HG02840 (cell line): ENCODE results near the gene SNX27.

Source experiments
- ATAC-seq: cut with Tn5 transposase; IDR thresholded peaks from one replicate; pipeline ENCODE4 v1.9.1; 2021; ENCODE audit warnings: mild to moderate bottlenecking, moderate library complexity, moderate number of reproducible peaks; ENCODE audit not compliant: unreplicated experiment, low FRiP score

The SNX27 gene

DNA sequence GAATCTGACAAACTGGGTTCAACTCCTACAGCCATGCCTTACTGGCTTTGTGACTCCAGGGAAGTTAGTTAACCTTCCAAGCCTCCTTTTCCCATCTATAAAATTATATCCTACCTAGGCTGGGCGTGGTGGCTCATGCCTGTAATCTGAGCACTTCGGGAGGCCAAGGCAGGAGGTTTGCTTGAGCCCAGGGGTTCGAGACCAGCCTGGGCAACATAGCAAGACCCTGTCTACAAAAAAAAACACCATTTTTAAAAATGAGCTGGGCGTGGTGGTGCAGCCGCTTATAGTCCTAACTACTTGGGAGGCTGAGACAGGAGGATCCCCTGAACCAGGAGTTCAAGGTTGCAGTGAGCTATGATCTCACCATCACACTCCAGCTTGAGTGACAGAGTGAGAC is 89.7 kb downstream of the SNX27 start:
- ATAC-seq: no peak

DNA sequence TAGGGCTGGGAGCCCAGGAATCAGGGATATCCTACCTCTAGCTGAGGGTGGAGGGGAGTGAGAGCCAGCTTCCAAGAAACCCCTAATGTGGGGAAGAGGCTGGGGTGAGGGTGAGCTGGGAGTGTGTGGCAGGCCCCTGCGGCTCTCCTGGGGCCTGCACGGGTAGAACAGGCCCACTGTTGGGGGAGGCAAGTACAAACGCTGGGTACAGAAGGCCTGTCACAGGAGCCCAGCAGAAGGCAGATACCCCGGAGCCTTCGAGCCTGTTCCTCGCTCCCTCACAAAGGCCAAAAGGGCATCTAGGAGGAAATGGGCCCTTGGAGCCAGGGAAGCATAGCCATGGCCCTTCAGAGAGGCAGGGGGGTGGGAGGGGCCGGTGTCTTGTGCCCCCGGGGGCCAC is 91.1 kb downstream of the SNX27 start:
- no peak for ATAC-seq

DNA sequence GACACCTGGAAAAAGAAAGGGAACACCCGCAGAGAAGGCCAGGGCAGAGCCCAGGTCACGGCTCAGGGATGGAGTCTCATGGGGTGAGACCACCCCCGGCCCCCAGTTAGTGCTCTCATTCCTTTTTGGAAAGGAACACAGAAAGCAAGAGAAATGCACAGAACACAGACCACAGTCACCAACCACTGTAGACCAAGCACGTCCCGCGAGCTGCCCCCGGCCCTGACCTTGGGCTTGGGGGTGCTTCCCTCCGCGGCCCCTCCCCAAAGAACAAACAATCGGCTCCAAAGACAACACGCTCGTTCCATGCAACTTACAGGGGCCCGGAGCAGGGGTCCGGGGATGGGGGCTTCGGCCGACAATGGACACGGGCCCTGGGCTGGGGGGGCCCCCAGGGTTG is 92.0 kb downstream of the SNX27 start:
- no peak for ATAC-seq

DNA sequence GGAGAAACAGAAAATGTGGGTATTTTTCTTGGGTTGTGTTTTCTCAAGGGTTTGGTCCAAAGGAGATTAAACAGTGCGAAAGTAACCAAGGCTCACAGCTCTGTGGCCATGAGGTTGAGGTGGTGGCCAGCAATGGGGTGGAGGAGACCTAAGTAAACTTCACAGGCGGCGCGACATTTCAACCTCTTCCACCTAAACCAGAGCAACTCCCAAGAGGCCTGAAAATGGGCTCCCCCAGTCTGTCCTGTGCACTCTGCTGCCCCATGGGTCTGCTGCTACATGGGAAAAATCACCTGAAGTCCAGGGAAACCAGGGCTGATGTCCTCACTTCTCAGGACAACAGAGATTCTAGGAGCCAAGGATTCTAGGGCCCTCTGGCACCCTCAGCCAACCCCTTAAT is 92.4 kb downstream of the SNX27 start:
- ATAC-seq: no peak

DNA sequence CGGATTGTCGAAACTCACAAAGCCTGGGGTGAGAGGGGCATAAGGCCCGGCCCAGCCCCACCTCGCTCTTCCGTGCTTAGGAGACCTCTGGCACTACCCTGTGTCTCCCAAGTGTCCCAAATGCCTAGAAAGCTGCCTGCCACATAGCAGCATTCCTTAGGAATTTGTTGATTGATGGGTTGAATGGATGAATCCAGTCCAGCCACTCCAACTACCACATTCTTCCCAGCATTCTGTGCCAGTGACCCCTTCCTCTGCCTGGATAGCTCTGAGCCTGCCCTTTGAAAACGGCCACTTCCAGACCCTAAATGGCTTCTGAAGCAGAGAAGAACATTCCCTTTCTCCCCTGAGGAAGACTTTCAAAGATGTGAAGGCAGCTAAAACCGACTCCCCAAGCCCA is 93.3 kb downstream of the SNX27 start:
- no peak for ATAC-seq

DNA sequence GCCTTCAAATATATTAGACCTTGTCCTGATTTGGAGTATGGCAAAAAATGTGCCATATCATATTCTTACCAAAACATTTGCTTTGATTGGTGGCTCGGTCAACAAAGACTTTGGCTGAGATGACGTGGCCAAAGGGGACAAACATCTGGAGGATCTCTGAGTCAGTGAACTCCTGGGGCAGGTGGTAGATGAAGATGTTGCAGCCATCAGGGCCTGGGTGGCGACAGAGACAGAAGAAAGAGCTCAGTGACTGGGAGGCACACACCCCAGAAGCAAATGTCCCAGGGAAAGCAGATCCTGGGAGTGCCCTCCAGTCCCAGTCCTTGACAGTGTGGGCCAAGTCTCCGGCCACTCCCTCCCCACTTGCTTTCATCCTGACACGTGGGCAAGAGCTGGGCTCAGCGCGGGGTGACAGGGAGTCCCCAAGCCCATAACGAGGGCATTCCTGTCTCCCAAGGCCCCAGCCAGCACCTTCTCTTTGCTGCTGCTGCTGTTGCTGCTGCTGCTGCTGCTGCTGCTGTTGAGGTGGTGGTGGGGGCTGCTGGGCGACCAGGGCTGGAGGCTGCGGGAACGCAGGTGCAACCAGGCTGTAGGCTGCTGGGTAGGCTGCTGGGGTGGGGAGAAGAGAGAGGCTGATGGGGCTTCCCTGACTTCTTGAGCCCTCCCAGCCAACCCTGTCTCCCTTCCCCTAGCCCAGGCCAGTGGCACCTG is 94.1 kb downstream of the SNX27 start:
- ATAC-seq: no peak

DNA sequence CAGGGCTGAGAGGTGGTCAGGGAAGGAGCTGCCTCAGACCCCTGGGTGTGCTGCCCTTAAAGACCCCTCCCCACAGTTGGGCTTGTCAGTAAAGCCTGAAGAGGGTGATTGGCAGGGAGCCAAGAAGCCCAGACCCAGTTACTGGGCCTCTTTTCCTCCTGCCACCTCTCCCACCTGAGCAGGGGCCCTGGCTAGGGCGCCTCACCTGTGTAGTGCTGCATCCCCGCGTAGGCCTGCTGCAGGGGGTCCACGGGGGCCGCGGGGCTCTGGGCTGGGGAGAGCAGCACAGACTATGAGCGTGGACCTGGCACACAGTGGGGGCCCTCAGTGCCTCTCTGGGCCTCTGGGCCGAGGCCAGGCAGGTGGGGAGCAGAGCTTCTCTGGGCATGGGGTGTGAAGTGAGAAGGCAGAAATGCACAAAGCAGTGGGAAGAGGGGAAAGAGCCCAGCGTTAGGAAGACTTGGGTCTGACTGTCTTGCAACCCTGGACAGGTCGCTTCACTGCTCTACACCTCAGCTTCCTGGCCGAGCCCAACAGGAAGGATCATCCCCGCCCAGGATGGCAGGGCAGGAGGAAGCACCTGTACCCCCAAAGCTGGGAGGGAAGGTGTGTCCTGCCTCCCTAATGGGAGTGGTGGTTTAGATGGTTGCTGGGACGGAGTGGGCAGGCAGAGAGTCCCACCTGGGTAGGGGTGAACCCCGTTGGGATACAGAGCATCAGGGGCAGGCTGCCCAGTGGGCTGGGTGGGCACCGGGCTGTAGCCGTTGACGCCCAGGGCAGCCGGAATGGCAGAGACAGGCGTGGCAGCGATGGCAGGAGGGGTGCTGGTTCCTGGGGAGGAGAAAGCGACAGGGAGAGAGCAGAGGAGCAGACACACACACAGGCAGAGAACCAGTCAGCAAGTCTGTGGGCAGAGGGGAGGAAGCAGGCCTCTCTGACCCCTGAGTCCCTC is 94.9 kb downstream of the SNX27 start:
- ATAC-seq: no peak

DNA sequence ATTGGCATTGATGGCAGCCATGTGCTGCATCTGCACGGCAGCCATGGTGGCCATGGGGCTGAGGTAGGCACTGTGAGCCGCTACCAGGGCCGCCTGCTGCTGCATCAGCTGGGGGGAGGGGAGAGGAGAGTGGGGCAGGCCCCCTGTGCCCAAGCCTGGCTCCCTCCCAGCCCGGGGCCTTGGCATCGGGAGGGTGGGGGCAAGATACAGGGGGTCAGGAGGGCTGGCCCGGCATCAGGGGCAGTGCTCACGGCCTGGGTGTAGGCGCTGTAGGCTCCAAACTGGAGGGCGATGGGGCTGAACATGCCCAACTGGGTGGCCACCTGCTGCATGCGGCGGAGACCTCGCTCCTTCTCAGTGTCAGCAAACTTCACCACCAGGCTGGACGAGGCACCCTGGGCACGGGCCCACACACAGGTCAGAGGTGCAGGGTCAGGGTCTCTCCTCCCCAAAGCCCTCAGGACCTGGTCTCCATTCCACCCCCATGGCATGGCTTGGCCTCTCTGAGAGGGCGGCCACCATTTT is 95.8 kb downstream of the SNX27 start:
- no peak for ATAC-seq

DNA sequence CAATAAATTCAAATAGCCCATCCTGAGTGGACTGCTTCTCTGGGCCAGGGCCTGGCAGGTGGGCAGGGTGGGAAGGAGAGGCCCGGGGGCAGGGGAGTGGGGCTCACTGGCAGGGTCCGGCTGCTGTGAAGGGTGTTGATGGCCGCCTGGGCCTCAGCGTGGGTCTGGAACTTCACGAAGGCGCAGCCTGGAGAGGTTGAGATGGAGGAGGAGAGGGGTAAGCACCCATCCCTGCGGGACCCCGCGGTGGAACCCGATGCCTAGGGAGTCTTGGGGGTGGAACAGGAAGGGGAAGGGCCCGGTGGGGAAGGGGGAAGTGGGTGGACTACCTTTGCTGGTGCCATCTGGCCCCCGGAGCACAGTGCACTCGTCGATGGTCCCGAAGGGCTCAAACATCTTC is 97.0 kb downstream of the SNX27 start:
- ATAC-seq: no peak

DNA sequence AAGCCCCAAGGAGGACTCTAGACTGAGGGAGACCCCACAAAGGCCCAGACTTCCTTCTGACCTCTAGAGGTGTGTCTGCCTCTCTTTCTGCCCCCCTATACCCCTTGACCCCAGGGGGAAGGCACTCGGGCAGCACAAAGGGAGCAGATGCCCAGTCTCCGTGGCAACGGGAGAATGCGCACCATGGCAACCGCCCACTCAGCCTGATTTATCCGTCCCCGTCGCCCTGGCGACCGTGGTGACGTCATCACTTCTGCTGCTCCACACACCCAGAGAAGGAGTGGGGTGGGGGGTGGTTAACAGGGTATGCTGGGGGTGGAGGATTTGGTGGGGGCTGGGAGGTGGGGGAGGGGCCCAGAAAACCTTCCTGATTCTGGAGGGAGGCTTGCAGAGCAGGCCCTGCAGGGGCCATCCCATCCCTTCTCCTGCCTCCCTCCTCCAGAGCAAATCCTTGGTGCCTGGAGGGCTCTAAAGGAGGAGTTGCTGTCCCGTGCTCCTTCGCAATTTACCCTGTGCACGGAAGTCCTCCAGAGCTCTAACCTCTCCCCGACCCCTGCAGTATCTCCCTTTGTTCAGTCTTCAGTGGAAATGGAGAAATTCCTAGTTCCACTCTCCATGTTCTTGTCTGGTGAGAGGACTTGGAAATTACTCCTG is 98.5 kb downstream of the SNX27 start:
- no peak for ATAC-seq

DNA sequence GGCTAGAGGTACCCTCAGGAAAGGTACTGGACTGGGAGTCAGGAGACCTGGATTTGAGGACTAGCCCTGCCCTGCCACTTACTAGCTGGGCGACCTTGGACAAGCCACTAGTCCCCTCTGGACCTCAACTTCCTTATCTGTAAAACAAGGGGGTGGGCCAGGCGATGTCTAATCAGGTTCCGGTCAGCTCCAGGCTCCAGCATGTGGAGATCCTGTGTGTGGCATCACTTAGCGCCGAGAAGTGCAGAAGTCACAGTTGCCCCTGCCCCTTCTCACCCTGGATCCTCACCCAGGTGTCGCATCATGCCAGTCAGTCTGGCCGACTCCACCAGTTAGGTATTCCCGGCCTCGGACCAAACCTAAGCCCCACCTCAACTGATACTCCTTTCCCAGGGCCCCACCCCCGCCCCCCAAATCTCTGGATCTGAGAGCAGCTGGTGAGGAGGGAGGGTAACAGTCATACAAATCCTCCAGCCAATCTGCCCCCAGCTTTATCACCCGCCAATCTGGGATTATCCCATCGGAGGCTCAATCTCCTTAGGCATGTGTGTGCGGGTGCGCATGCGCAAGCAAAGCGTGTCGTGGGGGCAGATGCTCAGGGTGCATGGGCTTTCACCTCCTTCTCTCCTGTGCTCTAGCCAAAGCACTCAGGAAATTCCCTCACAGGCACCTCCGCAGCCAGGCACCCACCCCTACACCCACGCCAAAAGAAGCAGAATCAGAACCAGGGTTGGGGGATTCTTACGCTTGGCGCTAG is 99.4 kb downstream of the SNX27 start:
- no peak for ATAC-seq

DNA sequence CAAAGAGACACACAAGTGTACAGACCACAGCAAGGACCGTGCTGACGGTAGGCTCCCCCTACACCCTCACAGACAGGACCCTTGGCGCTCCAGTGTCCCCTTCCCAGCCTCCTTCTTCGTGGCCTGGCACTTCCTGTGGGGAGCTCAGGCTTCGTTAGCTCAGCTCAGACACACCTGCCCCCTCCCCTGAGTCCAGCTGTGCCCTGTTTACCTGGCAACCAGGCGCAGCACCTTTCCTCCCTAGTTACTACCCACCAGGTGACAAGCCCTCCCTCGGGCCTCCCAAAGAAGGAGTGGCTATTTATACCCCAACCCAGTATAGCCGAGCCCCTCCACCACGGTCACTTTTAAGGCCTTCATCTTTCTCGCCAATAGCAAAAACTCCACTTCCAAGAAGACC is 100.1 kb downstream of the SNX27 start:
- no peak for ATAC-seq

DNA sequence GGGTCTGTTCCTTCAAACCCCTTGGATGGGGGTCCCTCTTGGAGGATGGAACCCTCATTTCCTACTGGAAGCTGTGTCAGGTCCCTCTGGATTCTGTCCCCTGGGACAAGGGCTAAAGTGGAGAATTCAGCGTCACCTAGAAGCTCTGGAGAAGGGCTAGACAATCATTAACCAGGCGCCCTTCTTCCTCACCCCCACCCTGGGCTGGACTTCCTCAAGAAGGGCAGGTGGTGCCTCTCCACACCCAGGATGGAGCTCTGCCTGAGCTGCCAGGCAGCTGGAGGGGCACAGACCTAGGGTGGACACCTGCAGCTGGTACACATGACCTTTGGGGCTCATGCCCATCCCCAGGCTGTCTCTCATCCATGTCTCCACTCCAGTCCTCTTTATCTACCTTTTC is 101.2 kb downstream of the SNX27 start:
- no peak for ATAC-seq

DNA sequence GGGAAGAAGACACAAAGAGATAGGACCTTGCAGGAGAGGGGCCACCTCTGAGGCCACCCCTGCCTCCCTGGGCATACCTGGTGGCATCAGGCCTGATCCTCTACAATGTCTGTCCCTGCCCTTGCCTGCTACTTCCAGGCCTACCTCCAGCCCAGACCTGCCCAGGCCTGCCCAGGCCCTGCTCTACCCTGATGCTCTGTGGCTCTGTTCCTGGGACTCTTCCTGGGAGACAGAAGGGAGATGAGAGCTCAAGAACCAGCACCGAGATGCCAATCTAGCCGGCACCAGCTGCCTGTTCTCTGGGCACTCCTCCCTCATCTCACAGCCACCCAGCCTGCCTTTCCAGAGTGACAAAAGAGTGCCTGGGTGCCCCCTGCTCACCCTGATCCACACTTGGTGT is 102.0 kb downstream of the SNX27 start:
- no peak for ATAC-seq

DNA sequence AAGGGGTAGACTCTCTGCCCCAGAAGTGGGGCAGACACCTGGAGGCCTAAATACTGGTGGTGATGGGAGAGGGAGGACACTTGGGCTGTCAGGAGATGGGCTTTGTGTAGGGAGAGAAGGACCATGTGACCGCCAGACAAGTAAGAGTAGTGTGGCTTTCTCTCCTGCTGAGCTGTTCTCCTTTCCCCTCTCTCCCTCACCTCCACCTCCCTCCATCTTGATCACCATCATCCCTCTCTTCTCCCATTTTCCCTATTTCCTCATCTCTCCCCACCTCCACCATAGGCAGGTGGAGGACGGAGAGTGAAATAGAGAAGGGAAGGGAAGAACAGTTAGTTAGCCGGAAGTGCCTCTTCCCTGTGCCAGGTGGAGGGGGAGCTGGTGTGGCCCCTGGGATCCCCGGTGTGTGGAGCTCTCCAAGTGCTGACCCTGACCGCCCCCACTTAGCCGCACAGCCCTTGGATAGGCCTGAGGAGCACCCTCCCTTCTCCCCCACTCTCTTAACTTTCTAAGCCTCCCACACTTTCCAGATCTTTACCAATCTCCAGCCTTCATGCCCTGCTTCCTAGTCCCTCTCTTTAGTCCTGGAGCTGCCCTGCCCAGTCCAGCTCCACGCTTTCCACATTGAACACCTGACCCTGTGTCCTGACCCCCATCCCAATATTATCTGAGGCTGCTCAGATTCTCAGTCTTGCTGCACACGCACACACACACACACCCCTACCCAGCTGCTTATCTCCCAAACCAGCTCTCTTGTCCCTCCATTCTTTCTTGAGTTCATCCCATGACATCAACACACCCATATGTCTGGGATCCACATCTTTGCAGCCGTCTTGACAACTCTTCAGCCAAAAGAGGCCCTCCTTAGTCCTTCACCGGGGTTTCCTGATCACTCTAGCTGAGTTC is 103.2 kb downstream of the SNX27 start:
- ATAC-seq: no peak

DNA sequence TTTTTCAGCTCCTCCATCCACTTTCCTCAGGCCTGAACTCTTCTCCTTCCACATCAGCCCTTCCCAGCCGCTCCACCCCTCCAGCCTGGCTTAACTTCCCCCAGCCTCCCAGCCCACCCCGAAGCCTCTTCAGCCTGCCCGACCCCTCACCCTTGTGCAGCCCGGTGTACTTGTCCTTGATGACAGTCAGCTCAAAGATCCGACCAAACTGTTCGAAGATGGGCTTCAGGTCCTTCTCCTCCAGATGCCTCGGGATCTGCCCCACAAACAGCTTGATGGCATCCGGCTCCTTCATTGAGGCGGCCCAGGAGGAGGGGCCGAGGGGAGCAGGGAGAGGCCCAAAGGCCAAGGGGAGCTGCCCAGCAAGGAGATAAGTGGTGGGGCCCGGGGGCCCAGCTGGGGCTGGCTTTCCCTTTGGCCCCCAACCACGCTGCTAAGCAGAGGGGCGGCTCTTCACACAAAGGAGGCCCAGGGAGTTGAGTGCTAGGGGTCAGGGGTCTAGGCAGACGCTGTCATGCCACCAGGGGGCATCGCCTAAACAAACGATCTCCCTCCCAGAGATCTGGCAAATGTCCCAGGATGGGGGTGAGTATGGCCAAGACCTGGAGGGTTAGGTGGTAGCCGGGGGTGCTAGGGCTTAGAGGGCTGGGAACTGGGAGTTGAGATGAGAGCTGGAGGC is 104.0 kb downstream of the SNX27 start:
- ATAC-seq: no peak

DNA sequence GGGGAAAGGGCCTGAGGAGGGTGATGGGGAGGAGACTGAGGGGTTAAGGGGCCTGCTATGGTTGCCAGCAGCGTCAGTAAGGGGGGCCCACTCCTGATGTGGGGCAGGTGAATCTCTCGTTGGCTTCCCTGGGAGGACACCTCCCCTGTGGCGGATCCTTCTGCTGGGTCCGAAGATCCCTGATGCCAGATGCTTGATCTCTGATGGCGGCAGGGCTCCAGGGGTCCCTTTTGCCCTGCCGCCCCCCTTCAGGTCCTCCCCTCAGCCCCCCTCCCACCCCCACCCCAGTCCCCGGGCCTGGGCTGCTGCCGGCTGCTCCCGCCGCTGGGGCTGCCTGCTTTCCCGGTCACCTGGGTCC is 104.5 kb downstream of the SNX27 start:
- ATAC-seq: no peak

DNA sequence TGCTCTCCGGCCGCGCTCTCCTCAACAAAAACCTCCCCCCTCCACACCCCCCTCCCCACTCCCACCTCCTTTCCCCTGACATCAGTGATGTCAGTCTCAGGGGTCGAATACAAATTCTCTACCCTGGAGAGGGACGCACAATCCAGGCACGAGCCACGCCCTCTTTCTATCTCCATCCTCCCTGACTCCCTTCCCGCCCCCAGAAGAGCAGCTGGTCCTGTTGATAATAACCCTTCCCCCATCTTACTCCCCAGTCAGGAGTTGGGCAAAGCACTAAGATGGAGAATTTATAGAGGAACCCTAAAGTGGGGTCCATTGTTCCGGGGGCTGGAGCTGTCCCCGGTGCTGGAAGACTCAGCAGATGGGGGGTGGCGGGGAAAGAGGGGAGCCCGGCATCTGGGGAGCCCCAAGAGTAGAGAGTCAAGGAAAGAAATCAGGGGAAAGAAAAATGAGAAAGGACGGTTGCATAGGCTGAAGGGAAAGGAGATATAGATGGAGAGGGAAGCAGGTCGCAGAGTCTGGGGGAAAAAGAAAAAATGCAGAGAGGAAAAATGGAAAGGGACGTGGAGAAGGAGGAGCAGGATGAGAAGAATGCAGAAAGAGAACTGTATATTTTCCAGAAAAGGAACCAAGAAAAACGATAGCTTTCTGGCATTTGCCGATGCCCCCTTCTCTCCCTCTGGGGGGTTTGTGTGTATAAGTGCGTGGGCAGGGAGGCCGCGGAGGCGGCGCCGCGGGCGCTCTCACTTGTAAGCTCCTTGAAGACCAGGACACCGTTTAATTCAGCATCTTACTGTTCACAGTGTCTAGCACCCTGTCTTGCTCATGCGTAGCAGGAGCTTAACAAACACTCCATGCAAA is 105.2 kb downstream of the SNX27 start, which contains the start of gene CELF3:
Gene CELF3 (minus strand): TSS at position 33 of the 861 bp plus-strand sequence. CDS start 783 bp downstream, outside the sequence.
- no peak for ATAC-seq
